ENCODE data around the gene LRIG3.

LRIG3 gene

GRCh38 chr12:58925751-58926150 is 5.4 kb upstream of the LRIG3 start:
- no peak overlapping the region for H2AFZ ChIP-seq (ENCODE audit: low read depth, low read length)
- no peaks in the 10 kb centered on the region for H3K4me1 ChIP-seq (ENCODE audit: control insufficient read depth, insufficient read depth, low read depth, low read length)
- no peak overlapping the region for H3K4me3 ChIP-seq (ENCODE audit: insufficient read depth in 1 of 2, low read depth in 1 of 2, low read length in 2 of 2)
- no peak overlapping the region for H3K18ac ChIP-seq (ENCODE audit: low read depth in 1 of 2, low read length in 2 of 2)
- no peak for DNase-seq
- WGBS, result 24% methylated on average over 2 of the region's 2 CpGs
- no peak overlapping the region for H3K27ac ChIP-seq (ENCODE audit: low read length, poor library complexity, severe bottlenecking)
- H4K91ac ChIP-seq (ENCODE audit: low read length), result no peak overlapping the region
- no peaks in the 10 kb centered on the region for H3K9me3 ChIP-seq (ENCODE audit: control insufficient read depth, low read length)
- H4K8ac ChIP-seq (ENCODE audit: low read length), result no peak overlapping the region
- peak overlapping the region in 1 of 2 experiments; percentile 82 for H2BK12ac ChIP-seq (ENCODE audit: low read length in 2 of 2)
- H3K36me3 ChIP-seq (ENCODE audit: control insufficient read depth in 1 of 2, insufficient read depth in 2 of 2, low read depth in 1 of 2, low read length in 2 of 2), result no peaks in the 10 kb centered on the region
- H3K9ac ChIP-seq (ENCODE audit: low read length), result no peak overlapping the region
- H3K4me2 ChIP-seq (ENCODE audit: low read length, poor library complexity, severe bottlenecking), result no peak overlapping the region
- H3K23ac ChIP-seq (ENCODE audit: low read length in 2 of 2), result no peak overlapping the region
- H2BK5ac ChIP-seq (ENCODE audit: low read depth, low read length, poor library complexity, severe bottlenecking), result no peak overlapping the region
- peak overlapping the region in 1 of 2 experiments; percentile 49 for H3K4ac ChIP-seq (ENCODE audit: low read depth in 1 of 2, low read length in 2 of 2)
- H2AK5ac ChIP-seq (ENCODE audit: low read length, severe bottlenecking), result no peak overlapping the region
- H2BK120ac ChIP-seq (ENCODE audit: low read depth, low read length), result no peak overlapping the region
- no peak overlapping the region for H3K14ac ChIP-seq (ENCODE audit: low read length in 2 of 2)
- H2BK15ac ChIP-seq (ENCODE audit: low read depth, poor library complexity, severe bottlenecking), result no peak overlapping the region
- H3K79me1 ChIP-seq (replicated peaks; ENCODE audit: low read length, poor library complexity, severe bottlenecking), result no peaks in the 10 kb centered on the region
- no peaks in the 10 kb centered on the region for H3K27me3 ChIP-seq (ENCODE audit: control insufficient read depth in 1 of 2, insufficient read depth in 1 of 2, low read length in 2 of 2)

- Histone ChIP-seq H2BK15ac (ENCODE audit: low read depth, poor library complexity, severe bottlenecking) (no peak overlapping the region), H2BK120ac (ENCODE audit: low read depth, low read length) (no peak overlapping the region), H2BK12ac (ENCODE audit: low read length in 2 of 2) (no peak overlapping the region), H3K27ac (ENCODE audit: low read length, poor library complexity, severe bottlenecking) (no peak overlapping the region), H3K4me2 (ENCODE audit: low read length, poor library complexity, severe bottlenecking) (no peak overlapping the region), H3K18ac (ENCODE audit: low read depth in 1 of 2, low read length in 2 of 2) (no peak overlapping the region), H4K91ac (ENCODE audit: low read length) (no peak overlapping the region), H3K36me3 (ENCODE audit: control insufficient read depth in 1 of 2, insufficient read depth in 2 of 2, low read depth in 1 of 2, low read length in 2 of 2) (no peaks in the 10 kb centered on the region), H3K9ac (ENCODE audit: low read length) (no peak overlapping the region), H3K23ac (ENCODE audit: low read length in 2 of 2) (no peak overlapping the region), H4K8ac (ENCODE audit: low read length) (no peak overlapping the region), H2AFZ (ENCODE audit: low read depth, low read length) (no peak overlapping the region), H3K4ac (ENCODE audit: low read depth in 1 of 2, low read length in 2 of 2) (no peak overlapping the region), H3K4me3 (ENCODE audit: insufficient read depth in 1 of 2, low read depth in 1 of 2, low read length in 2 of 2) (no peak overlapping the region), H3K79me1 (replicated peaks; ENCODE audit: low read length, poor library complexity, severe bottlenecking) (no peaks in the 10 kb centered on the region), H2AK5ac (ENCODE audit: low read length, severe bottlenecking) (no peak overlapping the region), H3K9me3 (ENCODE audit: control insufficient read depth, low read length) (no peaks in the 10 kb centered on the region), H3K27me3 (ENCODE audit: control insufficient read depth in 1 of 2, insufficient read depth in 1 of 2, low read length in 2 of 2) (no peaks in the 10 kb centered on the region), H3K4me1 (ENCODE audit: control insufficient read depth, insufficient read depth, low read depth, low read length) (no peaks in the 10 kb centered on the region), H3K14ac (ENCODE audit: low read length in 2 of 2) (no peak overlapping the region), H2BK5ac (ENCODE audit: low read depth, low read length, poor library complexity, severe bottlenecking) (no peak overlapping the region)
- DNase-seq, result peak; percentile 29
- WGBS, result no CpG with 5 or more reads among the region's 1 CpG
Observed at GRCh38 chr12:58925111-58925611, 4.9 kb upstream of the LRIG3 start.

- Histone ChIP-seq H3K27ac (ENCODE audit: low read length, poor library complexity, severe bottlenecking) (no peak overlapping the region), H3K4ac (ENCODE audit: low read depth in 1 of 2, low read length in 2 of 2) (no peak overlapping the region), H2BK5ac (ENCODE audit: low read depth, low read length, poor library complexity, severe bottlenecking) (no peak overlapping the region), H3K4me3 (ENCODE audit: insufficient read depth in 1 of 2, low read depth in 1 of 2, low read length in 2 of 2) (no peak overlapping the region), H3K14ac (ENCODE audit: low read length in 2 of 2) (no peak overlapping the region), H3K9me3 (ENCODE audit: control insufficient read depth, low read length) (no peaks in the 10 kb centered on the region), H3K4me1 (ENCODE audit: control insufficient read depth, insufficient read depth, low read depth, low read length) (no peaks in the 10 kb centered on the region), H2BK12ac (ENCODE audit: low read length in 2 of 2) (no peak overlapping the region), H2BK15ac (ENCODE audit: low read depth, poor library complexity, severe bottlenecking) (no peak overlapping the region), H3K9ac (ENCODE audit: low read length) (no peak overlapping the region), H3K27me3 (ENCODE audit: control insufficient read depth in 1 of 2, insufficient read depth in 1 of 2, low read length in 2 of 2) (no peaks in the 10 kb centered on the region), H3K36me3 (ENCODE audit: control insufficient read depth in 1 of 2, insufficient read depth in 2 of 2, low read depth in 1 of 2, low read length in 2 of 2) (no peaks in the 10 kb centered on the region), H3K4me2 (ENCODE audit: low read length, poor library complexity, severe bottlenecking) (no peak overlapping the region), H4K91ac (ENCODE audit: low read length) (no peak overlapping the region), H3K18ac (ENCODE audit: low read depth in 1 of 2, low read length in 2 of 2) (no peak overlapping the region), H4K8ac (ENCODE audit: low read length) (no peak overlapping the region), H3K79me1 (replicated peaks; ENCODE audit: low read length, poor library complexity, severe bottlenecking) (no peaks in the 10 kb centered on the region), H2AFZ (ENCODE audit: low read depth, low read length) (no peak overlapping the region), H3K23ac (ENCODE audit: low read length in 2 of 2) (no peak overlapping the region), H2BK120ac (ENCODE audit: low read depth, low read length) (no peak overlapping the region), H2AK5ac (ENCODE audit: low read length, severe bottlenecking) (no peak overlapping the region)
- no CpG with 5 or more reads among the region's 1 CpG for WGBS
- no peak for DNase-seq
Observed at GRCh38 chr12:58924652-58925051, 4.3 kb upstream of the LRIG3 start.

GRCh38 chr12:58923781-58924180 is 3.5 kb upstream of the LRIG3 start:
- no peak overlapping the region for H3K9ac ChIP-seq (ENCODE audit: low read length)

More at GRCh38 chr12:58923781-58924180, 3.5 kb upstream of the LRIG3 start:
- Histone ChIP-seq H3K9me3 (ENCODE audit: control insufficient read depth, low read length) (no peaks in the 10 kb centered on the region), H3K4ac (ENCODE audit: low read depth in 1 of 2, low read length in 2 of 2) (no peak overlapping the region), H3K4me3 (ENCODE audit: insufficient read depth in 1 of 2, low read depth in 1 of 2, low read length in 2 of 2) (no peak overlapping the region), H3K27ac (ENCODE audit: low read length, poor library complexity, severe bottlenecking) (no peak overlapping the region), H2BK12ac (ENCODE audit: low read length in 2 of 2) (no peak overlapping the region), H3K4me2 (ENCODE audit: low read length, poor library complexity, severe bottlenecking) (no peak overlapping the region), H3K79me1 (replicated peaks; ENCODE audit: low read length, poor library complexity, severe bottlenecking) (no peaks in the 10 kb centered on the region), H3K18ac (ENCODE audit: low read depth in 1 of 2, low read length in 2 of 2) (no peak overlapping the region), H4K8ac (ENCODE audit: low read length) (no peak overlapping the region), H2AFZ (ENCODE audit: low read depth, low read length) (no peak overlapping the region), H2AK5ac (ENCODE audit: low read length, severe bottlenecking) (no peak overlapping the region), H3K4me1 (ENCODE audit: control insufficient read depth, insufficient read depth, low read depth, low read length) (no peaks in the 10 kb centered on the region), H2BK5ac (ENCODE audit: low read depth, low read length, poor library complexity, severe bottlenecking) (no peak overlapping the region), H3K36me3 (ENCODE audit: control insufficient read depth in 1 of 2, insufficient read depth in 2 of 2, low read depth in 1 of 2, low read length in 2 of 2) (no peaks in the 10 kb centered on the region), H2BK15ac (ENCODE audit: low read depth, poor library complexity, severe bottlenecking) (no peak overlapping the region), H4K91ac (ENCODE audit: low read length) (no peak overlapping the region), H2BK120ac (ENCODE audit: low read depth, low read length) (no peak overlapping the region), H3K14ac (ENCODE audit: low read length in 2 of 2) (no peak overlapping the region), H3K27me3 (ENCODE audit: control insufficient read depth in 1 of 2, insufficient read depth in 1 of 2, low read length in 2 of 2) (no peaks in the 10 kb centered on the region), H3K23ac (ENCODE audit: low read length in 2 of 2) (no peak overlapping the region)
- WGBS, result 91% methylated on average over 4 of the region's 4 CpGs
- no peak for DNase-seq
